ENCODE results near the gene HELQ.

Gene HELQ

GRCh38 chr4:83369831-83370639 lies 85.6 kb downstream of the HELQ start:
- no peak for DNase-seq (ENCODE audit: low spot score)

DNA sequence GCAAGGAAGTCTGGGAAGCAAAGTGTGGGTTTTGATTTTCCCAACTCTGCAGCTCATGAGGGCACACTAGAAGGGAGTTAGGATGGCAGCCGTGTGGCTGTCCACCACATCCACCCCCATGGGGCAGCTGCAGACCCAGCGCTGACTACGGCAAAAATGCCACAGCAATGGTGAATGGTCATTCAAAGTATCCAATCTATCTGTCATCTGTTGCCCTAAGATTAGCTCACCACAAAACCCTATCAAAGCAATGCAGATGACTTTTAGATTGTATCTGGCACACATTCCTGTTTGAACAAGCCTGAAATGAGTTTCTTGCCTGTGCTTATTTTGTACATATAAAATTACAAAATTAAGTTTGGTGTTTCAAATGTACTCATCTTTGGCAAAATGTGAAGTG lies 91.3 kb downstream of the HELQ start:
- no peak for DNase-seq (ENCODE audit: low spot score)

DNA sequence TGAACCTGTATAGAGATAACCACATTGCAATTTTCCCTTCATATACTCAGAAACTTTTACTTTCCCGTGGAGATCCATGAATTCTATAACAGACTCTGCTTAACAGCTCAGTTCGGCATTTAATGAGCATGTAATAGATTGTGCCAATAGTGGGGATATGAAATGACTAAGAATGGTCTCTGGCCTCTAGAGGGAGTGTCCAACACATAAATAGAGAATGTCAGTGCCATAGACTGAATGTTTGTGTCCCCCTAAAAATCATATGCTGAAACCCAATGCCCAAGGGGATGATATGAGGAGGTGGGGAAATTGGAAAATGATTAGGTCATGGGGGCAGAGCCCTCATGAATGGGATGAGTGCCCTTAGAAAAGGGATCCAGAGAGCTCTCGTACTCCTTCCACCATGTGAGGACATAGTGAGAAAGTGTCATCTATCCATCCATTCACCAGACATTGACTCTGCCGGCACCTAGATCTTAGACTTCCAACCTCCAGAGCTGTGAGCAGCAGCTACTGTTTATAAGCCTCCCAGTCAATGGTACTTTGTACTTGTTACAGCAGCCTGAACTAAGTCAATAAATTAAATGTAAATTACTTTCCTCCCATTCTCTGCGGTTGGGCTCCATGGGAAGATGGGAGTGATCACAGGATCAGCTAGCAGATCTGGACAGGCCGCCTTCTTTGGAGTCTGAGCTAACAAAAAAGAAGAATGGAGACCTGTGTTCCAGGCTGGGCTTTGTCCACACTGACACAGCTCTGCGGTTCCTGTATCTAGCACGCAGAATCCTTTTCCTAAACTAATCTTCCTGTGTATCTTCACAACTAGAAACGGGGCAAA lies 92.9 kb downstream of the HELQ start:
- peak; percentile 41 for DNase-seq (ENCODE audit: low spot score)

- no peak for DNase-seq (ENCODE audit: low spot score)
Observed at GRCh38 chr4:83361416-83362103, 94.1 kb downstream of the HELQ start.

DNA sequence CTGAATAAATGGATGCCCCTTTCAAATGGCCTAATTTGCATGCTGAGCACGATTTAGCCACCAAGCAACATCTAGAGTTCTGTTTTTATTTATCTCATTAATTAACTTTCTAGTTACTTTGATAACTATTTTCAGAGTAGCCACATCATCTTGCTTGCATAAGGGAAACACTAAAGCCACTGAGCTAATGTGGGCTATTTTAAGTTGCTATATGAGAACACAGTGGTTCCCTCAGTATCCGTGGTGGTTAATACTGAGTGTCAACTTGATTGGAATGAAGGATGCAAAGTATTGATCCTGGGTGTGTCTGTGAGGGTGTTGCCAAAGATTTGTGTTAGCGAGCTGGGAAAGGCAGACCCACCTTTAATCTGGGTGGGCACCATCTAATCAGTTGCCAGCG lies 95.6 kb downstream of the HELQ start:
- no peak for DNase-seq (ENCODE audit: low spot score)

DNA sequence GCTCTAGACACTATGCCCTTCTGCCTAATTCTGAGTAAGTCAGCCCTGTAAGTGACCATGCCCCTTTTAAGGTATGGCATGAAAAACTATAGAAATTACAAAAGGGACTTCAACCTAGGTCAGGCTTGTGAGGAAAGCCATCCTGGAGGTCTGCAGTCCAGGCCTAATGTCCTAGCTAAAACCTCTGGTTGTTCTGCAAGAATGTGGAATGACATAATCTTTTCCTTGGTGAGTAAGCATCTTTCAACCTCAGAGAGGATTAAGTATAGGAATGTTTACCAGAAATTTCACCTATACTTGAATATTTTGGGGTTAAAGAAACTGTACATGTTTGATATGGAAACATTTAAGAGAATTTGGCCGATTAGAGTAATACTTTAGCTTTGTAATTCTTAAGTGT lies 97.2 kb downstream of the HELQ start:
- peak; percentile 73 for DNase-seq (ENCODE audit: low spot score)

Data from GM03348 (cell line).